NCI-H82 treated with DMSO at 0.1 percent for 48 hours (cell line): ENCODE results near the gene INTS7.
"Not testable (repeated sequence)": the region's sequence is repeated elsewhere in the genome, so short reads cannot be mapped to it uniquely, and the experiment has no call there.

Experiments
- DNase-seq: peaks from one replicate; lab custom pipeline; 2025; ENCODE audit not compliant: unreplicated experiment; lab: John Stamatoyannopoulos, UW

The INTS7 gene

DNA sequence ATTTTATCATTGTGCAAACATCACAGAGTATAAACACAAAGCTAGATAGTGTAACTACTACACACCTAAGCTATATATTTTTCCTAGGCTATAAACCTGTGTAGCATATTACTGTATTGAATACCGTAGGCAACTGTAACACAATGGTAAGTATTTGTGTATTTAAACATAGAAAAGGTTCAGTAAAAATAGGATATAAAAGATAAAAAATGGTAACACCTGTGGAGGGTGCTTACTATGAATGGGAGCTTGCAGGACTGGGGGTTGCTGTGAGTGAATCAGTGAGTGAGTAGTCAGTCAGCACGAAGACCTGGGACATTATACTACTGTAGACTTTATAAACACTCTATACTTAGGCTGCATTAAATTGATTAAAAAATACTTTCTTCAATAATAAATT, 4.3 kb upstream of the INTS7 start:
- DNase-seq: no peak

DNA sequence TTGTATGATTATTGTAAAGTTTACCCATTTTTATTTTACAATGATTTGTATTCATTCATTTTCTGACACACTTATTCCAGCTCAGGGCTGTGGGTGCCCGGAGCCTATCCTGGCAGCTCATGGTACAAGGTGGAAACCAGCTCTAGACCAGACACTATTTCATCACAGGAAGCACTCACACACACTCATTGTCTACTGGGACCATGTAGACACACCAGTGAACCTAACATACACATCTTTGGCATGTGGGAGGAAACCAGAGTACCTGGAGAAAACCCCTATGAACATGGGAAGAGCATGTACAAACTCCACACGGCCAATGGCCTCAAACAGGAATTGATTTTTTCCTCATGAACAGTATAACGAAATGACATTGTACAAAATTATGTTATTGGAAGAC, 2.5 kb upstream of the INTS7 start:
- no peak for DNase-seq

DNA sequence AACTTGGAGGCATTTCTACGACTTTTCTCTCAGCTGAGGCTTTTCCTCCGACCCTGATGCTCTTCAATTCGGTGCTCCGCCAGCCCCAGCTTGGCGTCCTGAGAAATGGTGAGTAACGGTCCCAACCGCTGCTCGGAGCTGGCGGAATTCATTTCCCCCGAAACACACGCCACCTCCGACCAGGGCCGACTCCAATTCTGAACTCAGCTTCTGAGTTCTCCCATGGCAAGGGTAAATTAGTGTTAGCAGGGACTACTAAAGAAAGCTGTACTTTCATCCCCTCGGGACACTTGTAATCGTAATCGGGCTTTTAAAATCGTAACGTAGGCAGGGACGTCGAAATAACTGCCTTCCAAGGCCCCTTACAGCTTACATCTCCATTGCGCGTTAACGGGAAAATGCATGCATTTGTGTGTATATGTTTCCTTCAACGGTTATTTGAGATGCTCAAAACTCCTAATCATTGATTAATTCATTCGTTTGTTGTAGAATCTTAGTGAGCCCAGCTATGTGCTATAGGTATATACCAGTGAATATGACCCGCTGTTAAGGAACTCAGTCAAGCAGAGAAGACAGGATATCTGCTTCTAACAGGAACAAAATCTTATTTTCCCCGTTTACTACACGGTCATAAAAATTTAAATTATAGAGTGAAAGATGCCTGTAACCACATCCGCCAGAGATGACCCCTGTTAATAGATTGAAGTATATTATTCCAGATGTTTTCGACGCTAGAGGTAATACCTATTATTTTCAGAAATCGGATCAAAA, 663 bp upstream of the INTS7 start:
- DNase-seq: no peak

DNA sequence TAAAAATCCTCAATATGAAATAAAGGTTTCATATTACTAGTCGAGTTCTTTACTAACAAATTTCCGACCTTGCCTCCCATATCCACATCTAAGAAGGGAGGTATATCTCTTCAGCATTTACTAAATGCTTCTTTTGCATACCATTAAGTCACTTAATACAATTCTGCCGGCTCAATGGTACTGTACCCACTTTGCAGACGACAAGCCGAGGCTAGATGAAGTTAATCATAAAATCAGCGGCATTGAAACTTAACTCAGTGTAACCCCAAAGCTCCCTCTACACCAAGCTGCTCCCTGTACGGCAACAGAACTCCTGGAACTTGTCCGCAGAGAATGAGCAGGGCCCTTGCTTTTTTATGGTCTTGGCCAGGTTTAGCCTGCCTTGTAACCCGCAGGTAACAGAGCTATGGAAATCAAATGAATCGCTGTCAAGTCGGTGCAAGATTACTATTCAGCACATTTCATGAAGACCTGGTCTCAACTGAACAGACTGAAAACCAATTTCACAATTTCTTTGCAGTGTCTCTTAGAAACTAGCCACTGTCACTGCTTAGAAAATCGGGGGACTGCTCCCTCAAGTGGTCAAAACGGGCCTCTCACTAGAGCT, 738 bp downstream of the INTS7 start:
- DNase-seq: peak; percentile 70

DNA sequence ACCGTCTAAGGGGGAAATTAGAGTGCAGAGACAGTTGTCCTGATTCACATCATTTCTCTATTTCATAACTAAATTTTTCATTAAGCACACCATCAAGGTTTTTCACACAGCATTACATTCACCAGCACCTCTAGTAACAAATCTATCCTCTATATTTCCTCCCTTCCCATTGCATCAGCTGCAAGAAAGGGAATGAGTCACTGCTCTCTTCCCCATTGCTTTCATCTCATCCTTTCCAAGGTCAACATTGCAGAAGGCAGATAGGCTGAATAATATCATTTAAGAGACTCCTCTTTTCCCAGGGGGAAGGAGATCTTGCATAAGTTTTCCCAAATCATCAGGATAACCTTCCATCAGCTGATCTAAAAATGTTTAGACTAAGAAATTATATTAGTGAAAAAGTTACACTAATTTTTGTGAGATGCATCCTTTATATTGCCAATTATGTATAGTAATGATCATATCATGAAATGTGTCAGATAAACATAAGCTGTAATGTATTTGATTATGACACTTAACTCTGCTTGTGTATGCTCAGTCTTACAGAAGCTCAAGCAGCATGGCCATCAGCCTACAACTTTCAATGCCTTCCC, 4.3 kb downstream of the INTS7 start:
- no peak for DNase-seq

DNA sequence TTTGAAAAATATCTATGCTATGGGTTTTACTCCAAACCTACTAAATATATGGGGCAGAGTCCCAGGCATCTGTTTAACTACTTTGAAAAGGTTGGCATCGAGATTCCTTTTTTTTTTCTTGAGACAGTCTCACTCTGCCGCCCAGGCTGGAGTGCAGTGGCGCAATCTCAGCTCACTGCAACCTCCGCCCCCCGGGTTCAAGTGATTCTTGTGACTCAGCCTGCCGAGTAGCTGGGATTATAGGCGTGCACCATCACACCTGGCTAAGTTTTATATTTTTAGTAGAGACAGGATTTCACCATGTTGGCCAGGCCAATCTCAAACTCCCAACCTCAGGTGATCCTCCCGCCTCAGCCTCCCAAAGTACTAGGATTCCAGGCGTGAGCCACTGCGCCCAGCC, 7.6 kb downstream of the INTS7 start:
- DNase-seq: not testable (repeated sequence)

DNA sequence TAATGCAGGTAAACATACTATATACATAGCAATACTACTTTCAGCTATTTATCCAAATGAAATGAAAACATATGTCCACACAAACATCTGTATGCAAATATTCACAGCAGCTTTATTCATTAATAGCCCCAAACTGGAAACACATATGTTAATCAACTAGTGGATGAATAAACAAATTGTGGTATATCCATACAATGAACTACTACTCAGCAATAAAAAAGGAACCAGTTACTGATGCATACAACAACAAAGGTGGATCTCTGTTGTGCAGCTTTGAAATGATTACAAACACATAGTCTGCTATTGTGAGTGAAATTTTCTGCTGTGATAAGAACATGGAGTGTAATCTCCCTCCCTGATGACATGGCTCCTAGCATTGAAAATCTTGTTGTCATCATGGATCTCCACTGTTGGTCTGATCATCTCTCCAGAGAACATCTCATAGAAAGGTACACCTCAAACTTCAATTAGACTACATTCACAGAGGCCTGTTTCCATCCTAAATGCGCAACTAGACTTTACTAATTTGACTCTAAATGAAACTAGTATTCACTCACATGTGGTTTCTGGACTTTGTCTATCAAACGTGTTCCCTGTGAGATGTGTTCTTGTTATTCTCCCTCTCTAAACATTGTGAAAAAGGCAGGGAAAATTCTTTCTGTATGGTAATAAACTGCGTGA, 10.7 kb downstream of the INTS7 start:
- DNase-seq: no peak

DNA sequence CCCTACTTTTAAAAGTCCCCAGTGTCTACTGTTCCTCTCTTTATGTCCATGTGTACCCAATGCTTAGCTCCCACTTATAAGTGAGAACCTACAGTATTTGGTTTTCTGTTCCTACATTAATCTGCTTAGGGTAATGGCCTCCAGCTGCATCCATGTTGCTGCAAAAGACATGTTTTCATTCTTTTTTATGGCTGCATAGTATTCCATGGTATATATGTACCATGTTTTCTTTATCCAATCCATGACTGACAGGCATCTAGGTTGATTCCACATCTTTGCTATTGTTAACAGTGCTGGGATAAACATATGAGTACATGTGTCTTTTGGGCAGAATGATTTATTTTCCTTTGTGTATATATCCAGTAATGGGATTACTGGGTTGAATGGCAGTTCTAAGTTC, 12.4 kb downstream of the INTS7 start:
- not testable (repeated sequence) for DNase-seq

DNA sequence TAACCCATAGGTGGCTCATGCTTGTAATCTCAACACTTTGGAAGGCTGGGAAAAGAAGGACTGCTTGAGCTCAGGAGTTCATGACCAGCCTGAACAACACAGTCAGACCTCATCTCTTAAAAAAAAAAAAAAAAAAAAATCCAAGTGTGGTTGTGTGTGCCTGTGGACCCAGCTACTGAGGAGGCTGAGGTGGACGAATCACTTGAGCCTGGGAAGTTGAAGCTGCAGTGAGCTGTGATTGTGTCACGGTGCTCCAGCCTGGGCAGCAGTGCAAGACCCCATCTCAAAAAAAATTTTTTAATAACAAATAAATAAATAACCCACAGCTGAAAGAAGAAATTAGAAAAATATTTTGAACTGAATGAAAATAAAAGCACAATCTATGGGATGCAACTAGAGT, 13.8 kb downstream of the INTS7 start:
- DNase-seq: no peak

DNA sequence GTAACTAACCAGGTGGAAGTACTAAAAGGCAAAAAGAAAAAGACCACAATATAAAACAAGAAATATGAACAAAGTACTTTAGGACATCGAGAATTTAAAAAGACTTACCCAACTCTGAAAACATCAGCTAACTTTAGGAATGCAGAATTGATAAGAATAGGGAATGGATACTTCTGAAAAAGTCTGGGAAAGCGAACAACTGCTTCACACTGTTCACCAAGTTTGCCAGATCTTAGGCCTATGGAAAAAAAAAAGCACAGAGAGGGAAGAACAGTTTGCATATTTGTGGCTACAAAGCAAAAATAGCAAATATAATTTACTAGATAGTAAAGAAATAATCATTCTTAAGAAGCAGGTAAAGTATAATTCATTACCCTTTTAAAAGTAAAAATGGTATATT, 14.4 kb downstream of the INTS7 start:
- DNase-seq: no peak

DNA sequence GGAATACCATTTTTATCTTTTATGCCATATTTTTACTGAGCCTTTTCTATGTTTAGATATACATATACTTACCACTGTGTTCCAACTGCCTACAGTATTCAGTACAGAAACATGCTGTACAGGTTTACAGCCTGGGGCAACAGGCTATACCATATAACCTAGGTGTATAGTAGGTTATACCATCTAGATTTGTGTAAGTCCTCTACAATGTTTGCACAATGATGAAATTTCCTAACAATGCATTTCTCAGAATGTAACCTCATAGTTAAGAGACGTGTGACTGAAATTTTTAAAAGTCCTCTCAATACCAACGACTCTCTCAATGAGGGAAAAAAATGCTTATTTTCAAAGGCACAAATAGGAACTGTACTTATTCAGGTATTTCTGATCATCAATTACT, 21.7 kb downstream of the INTS7 start:
- no peak for DNase-seq

DNA sequence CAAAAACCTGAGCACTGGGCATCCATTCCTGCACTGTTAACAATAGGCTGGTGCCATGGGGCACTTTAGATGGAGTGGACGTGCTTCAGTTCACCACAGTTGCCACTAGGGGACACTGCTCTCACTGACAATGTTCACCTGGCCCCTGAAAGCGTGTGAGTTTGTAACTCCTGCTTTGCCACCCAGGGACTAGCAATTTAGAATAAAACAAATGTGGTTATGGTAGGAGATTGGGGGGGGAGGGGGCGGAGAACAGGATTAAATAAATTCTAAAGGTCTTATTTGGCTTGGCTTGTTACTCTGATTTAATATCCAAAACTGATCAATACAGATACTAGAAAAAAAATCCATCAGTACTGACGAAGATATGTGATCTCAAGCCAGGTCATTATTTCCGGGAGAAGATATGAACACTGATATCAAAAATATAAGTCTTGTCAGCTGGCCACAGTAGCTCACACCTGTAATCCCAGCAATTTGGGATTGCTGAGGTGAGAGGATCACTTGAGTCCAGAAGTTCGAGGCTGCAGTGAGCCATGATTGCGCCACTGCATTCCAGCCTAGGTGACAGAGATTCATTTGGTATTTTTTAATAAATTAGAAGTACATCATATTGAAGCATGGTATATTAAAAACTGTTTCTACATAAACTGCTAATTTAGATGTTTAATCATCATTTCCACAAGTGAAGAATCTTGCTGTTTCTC, 23.2 kb downstream of the INTS7 start:
- peak; percentile 47 for DNase-seq

DNA sequence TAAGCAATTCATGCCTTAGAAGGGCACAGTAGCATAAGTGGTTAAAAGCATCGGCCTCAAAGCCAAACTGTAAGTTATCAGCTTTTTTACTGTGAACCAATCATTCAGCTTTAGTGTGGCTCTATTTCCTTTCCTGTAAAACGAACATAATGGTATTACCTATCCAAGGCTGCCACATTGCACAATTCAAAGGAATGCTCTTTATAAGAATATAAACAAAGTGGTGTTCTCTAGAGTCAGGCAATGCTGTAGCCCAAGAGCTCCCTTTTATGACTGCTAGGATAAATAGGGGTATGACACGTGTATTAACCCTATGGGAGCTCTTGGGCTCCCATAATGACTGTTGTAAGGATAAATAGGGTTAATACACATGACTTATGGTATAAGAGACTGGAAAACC, 25.4 kb downstream of the INTS7 start:
- DNase-seq: no peak

DNA sequence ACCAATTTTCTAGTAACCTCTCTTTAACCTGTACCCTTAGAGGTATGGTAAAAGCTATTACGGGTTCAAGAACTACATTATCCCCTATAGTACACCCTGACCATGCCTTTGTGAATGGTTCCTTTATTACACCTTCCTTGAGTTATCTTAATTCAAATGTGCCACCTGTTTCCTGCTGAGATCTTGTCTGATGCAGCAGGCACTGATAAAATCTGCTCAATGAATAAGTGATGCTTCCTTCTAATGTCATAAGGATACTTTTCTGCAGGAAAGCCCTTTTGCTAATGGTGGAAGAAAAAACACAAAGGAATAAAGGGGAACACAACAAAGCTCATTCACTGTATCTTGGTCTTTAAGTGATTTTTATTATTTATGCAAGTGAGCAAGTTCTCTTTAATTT, 25.8 kb downstream of the INTS7 start:
- no peak for DNase-seq

DNA sequence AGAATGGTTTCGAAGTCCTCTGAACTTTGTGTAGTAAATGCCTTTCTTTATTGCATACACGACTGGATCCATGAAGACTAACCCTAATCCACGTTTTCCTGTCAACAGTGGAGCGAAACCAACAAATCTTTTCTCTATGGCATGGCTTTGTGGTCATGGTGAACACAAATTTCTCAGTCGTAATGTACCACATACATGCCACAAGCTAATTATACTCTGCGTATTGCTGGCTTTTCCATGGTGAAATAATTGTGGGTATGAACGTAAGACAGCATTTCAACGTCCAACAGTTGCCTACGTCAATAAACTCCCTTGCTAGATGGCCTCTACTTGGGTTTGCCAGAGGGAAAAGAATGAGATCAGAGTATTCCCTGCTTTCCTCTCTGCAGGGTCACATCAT, 27.5 kb downstream of the INTS7 start:
- no peak for DNase-seq

DNA sequence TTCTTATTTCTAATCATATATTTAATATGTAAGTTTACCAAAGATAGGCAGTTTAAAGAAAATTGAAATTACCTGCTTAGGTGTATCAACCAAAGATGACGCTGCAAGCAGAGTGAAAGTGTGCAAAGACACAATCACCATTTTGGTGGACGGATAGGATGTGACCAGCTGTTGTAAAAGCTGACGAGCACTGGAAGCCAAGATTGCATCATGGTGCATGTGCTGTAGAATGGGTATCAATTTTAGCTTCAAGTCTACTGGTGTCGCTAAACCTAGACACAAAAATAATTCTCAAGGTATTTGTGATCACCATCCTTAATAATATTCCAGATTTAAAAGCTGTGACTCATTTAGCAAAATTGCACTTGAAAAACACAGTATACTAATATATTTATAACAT, 28.2 kb downstream of the INTS7 start:
- DNase-seq: no peak

DNA sequence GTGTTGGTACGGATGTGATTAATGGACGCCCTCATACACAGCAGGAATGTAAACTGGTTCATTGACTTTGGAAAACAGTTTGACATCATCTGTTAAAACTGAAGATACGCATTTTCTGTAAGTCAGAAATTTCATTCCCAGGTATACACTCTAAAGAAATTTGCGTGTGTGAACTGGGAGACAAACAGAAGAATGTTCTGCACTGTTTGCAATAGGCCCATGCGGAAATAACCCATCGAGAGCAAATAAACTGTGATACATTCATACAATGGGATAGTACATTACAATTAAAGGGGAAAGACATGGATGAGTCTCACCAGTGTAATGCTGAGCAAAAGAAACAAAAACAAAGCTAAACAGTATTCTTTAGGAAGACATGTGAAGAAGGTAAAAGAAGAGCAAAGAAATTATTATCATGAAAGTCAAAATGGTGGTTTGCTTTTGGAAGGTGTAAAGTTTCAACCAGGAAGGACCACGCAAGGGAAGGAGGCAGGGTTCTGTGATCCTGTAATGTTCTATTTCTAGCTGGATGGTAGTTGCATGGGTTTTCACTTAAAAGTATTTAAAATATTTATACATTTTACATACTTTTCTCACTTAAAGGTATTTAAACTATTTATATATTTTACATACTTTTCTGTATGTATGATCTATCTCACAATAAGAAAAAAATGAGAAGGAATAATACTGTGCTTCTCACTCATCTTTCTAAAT, 30.3 kb downstream of the INTS7 start:
- no peak for DNase-seq

DNA sequence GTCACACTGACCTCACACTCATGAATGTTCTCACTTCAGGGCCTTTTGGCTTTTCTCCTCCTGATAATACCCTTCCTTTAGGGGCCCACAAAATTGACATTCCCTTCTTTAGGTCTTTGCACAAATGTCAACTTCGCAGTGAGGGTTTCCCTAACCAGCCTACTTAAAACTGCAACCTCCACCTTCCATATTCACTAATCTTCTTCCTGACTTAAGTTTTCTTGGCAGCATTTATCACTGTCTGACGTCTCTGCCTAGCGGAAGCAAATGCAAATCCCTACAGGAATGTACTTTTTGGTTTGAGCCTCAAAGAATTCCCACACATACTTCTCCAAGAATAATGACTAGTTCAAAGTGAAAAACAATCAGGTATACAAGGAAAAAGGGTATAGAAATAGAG, 32.8 kb downstream of the INTS7 start:
- peak; percentile 84 for DNase-seq

DNA sequence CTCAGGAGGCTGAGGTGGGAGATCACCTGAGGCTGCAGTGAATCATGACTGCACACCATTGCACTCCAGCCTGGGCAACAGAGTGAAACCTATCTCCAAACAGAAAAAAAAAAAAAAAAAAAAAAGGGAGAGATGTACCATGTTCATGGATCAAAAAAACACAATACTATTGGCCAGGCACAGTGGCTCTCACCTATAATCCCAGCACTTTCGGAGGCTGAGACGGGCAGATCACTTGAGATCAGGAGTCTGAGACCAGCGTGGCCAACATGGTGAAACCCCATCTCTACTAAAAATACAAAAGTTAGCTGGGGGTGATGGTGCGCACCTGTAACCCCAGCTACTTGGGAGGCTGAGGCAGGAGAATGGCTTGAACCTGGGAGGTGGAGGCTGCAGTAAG, 37.9 kb downstream of the INTS7 start:
- not testable (repeated sequence) for DNase-seq

DNA sequence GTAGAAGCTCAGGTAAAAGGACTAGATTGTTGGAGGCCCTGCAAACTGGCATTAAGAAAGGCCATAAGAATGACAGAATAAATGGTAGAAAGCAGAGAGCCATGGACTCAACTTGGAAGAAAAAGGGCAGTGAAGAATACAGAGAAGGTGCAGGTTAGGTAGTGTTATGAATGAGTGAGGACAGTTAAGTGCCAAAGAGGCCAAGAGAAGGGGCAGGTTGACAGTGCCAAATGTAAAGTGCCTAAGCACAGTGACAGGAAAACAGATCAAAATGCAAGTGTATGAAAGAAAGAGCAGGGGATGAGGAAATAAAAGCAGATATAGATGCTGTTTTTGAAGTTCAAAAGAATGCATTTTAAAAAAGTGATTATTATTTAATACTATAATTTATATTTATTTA, 43.7 kb downstream of the INTS7 start:
- no peak for DNase-seq
